IPS-NIHi11 (cell line): Measurements from ENCODE around the gene SACM1L.
A peak's percentile ranks its signal among the peaks of the same experiment; 100 is the strongest.

Source experiments
- DNase-seq: peaks from one replicate; pipeline ENCODE4 v3.0.0; 2012; ENCODE audit warnings: mixed read lengths, low spot score

Gene SACM1L

GRCh38 chr3:45771831-45772230 is 82.6 kb downstream of the SACM1L start:
- DNase-seq = no peak

- DNase-seq = no peak
Measured at GRCh38 chr3:45772341-45773035, 83.3 kb downstream of the SACM1L start.

GRCh38 chr3:45773072-45773471 is 83.9 kb downstream of the SACM1L start:
- DNase-seq = no peak

- no peak for DNase-seq
Measured at GRCh38 chr3:45773714-45774449, 84.7 kb downstream of the SACM1L start.

GRCh38 chr3:45774581-45775521 is 85.7 kb downstream of the SACM1L start:
- no peak for DNase-seq

GRCh38 chr3:45775571-45776300 is 86.5 kb downstream of the SACM1L start:
- DNase-seq = no peak

- DNase-seq = no peak
Measured at GRCh38 chr3:45776301-45776595, 87.1 kb downstream of the SACM1L start.

- DNase-seq = no peak
Measured at GRCh38 chr3:45776611-45777010, 87.4 kb downstream of the SACM1L start.

GRCh38 chr3:45777111-45777745 is 88.0 kb downstream of the SACM1L start:
- no peak for DNase-seq

GRCh38 chr3:45777746-45778386 is 88.7 kb downstream of the SACM1L start:
- no peak for DNase-seq

- peak; percentile 54 for DNase-seq
Measured at GRCh38 chr3:45778761-45779201, 89.6 kb downstream of the SACM1L start.

- no peak for DNase-seq
Measured at GRCh38 chr3:45779746-45780735, 90.8 kb downstream of the SACM1L start.

- no peak for DNase-seq
Measured at GRCh38 chr3:45781271-45781670, 92.1 kb downstream of the SACM1L start.

GRCh38 chr3:45781841-45782240 is 92.6 kb downstream of the SACM1L start:
- no peak for DNase-seq

GRCh38 chr3:45782381-45782780 is 93.2 kb downstream of the SACM1L start:
- DNase-seq = no peak

- DNase-seq = no peak
Measured at GRCh38 chr3:45783667-45784066, 94.5 kb downstream of the SACM1L start.

GRCh38 chr3:45785605-45786150 is 96.5 kb downstream of the SACM1L start:
- DNase-seq = no peak

- DNase-seq = no peak
Measured at GRCh38 chr3:45786801-45787495, 97.8 kb downstream of the SACM1L start.

GRCh38 chr3:45787551-45787950 is 98.4 kb downstream of the SACM1L start:
- DNase-seq = no peak
